C1 segment of cervical spinal cord (tissue), 14 donors: ENCODE measurements around the gene PCP2.

Source experiments
- DNase-seq, 14 donors: peaks; one replicate each; lab custom pipeline; 2025; lab: John Stamatoyannopoulos, UW

Gene PCP2

GRCh38 chr19:7633698-7634097 lies at the start of gene PCP2:
Gene PCP2 (minus strand): TSS chr19:7633719. CDS start chr19:7633457, 262 bp downstream.
- DNase-seq = no peak

DNA sequence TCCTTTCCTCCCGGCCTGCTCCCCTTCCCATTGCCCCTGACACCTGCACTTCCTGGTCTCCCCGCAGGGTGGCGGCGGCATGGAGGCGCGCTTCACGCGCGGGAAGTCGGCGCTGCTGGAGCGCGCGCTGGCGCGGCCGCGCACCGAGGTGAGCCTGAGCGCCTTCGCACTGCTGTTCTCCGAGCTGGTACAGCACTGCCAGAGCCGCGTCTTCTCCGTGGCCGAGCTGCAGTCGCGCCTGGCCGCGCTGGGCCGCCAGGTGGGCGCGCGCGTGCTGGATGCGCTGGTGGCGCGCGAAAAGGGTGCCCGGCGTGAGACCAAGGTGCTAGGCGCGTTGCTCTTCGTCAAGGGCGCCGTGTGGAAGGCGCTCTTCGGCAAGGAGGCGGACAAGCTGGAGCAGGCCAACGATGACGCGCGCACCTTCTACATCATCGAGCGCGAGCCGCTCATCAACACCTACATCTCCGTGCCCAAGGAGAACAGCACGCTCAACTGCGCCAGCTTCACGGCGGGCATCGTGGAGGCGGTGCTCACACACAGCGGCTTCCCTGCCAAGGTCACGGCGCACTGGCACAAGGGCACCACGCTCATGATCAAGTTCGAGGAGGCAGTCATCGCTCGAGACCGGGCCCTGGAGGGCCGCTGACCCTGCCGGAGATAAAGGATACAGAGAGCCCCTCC lies 48.8 kb upstream of the PCP2 start:
- peak in 1 of 14 donors; percentile 58 for DNase-seq

- peak in 12 of 14 donors; percentile 15 to 66 (median 37) for DNase-seq
These were observed 48.0 kb upstream of the PCP2 start for GRCh38 chr19:7681340-7682174.

- DNase-seq = peak; percentile 8 to 91 (median 72)
These were observed 47.3 kb upstream of the PCP2 start, which contains the start of gene TRAPPC5 for GRCh38 chr19:7680606-7681339. Gene TRAPPC5 (plus strand): TSS chr19:7680833. CDS start chr19:7682254, 1,421 bp downstream.

- DNase-seq = no peak
These were observed 46.5 kb upstream of the PCP2 start for GRCh38 chr19:7679771-7680605.

- peak in 3 of 14 donors; percentile 5 to 63 (median 5) for DNase-seq
These were observed 45.6 kb upstream of the PCP2 start for GRCh38 chr19:7678971-7679751.

- no peak for DNase-seq
These were observed 44.3 kb upstream of the PCP2 start for GRCh38 chr19:7677669-7678311.

- DNase-seq = no peak
These were observed 43.3 kb upstream of the PCP2 start, which contains the start of gene MCEMP1 for GRCh38 chr19:7676854-7677253. Gene MCEMP1 (plus strand): TSS chr19:7677090. CDS start chr19:7677121, 31 bp downstream.

DNA sequence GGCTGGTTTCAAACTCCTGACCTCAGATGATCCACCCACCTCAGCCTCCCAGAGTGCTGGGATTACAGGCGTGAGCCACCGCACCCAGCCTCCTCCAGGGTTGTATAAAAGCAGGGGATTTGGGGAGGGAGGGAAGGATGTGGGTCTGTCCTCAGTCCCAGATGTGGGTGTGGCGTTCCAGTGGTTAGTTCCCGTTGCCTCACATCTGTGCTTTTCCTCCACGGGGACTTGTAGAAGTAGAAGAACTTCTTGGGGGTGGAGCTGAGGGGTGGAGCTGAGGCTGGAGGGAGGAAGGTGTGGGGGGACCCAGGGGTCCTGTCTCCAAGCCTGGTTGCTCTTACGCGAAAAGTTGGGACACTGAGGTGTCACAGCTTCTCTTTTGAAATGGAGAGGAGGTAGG lies 42.9 kb upstream of the PCP2 start:
- DNase-seq = no peak

DNA sequence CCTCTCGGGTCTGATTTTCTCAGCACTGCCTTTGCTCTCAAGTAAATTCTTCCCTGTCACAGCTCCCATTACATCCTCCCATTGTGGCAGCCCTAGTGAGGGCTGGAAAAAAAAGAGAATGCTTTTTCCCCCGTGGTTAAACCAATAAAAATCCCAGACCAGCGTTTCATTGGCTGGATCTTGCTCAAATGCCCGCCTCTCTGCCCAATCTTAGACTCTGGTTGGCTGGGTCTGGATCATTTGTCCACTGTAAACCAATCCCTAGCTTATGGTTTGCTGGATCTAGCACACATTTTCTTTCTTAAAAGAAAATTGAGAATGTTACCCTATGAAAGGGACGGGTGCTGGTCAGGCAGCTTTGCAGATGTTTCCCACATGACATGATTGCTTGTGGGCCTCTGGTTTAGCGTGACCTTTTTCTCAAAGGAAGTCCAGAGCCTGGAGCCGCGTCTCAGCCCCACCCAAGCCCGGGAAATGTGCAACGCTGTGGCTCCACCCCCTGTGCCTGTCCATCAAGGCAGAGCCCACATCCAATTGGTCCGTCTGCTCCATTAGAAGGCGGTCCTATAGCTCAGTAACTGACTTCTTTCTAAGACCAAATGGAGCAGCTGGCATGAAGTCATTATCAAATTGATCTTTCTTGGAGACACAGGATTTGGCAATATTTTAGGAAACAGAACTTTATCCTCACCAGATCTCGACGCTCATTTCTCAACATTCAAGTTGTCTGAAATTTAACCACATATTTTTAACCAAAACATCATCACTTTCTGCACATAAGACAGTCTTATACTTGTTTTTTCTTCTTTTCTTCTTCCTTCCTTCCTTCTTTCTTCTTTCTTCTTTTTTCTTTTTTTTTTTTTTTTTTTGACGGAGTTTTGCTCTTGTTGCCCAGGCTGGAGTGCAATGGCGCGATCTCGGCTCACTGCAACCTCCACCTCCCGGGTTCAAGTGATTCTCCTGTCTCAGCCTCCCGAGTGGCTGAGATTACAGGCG lies 40.8 kb upstream of the PCP2 start:
- DNase-seq = peak in 2 of 14 donors; percentile 10 to 28

DNA sequence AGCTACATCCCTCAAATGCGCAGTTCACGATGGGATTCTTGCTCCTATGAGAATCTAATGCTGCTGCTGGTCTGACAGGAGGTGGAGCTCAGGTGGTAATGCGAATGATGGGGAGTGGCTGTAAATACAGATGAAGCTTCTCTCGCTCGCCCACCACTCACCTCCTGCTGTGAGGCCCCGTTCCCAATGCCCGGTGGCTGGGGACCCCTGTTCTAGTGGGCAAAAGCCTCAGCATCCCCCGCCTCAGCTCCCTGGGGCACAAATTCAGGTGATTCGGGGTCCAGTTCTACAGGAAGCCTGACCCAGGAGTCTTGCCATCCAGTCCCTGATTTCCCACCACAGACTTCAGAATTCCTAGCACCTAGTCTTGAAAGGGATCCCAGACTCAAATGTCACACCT lies 39.0 kb upstream of the PCP2 start:
- no peak for DNase-seq

DNA sequence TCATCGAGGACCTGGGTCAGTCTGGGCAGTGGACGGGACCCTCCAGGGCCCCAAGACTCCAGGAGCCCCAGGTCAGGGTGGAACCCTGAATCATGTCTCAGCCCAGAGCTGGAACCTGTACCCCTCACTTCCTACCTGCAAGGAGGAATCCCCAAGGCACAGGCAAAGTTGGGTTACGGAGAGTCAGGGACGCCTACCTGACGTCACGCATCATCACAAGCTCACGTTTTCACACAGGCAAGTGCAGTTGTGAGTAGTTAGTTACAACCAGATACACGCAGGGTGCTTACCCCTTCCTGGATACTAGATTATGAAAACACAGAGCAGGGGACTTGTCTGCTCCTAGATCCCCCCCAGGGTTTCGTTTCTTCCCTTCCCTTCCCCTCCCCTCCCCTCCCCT lies 37.3 kb upstream of the PCP2 start:
- DNase-seq = no peak

DNA sequence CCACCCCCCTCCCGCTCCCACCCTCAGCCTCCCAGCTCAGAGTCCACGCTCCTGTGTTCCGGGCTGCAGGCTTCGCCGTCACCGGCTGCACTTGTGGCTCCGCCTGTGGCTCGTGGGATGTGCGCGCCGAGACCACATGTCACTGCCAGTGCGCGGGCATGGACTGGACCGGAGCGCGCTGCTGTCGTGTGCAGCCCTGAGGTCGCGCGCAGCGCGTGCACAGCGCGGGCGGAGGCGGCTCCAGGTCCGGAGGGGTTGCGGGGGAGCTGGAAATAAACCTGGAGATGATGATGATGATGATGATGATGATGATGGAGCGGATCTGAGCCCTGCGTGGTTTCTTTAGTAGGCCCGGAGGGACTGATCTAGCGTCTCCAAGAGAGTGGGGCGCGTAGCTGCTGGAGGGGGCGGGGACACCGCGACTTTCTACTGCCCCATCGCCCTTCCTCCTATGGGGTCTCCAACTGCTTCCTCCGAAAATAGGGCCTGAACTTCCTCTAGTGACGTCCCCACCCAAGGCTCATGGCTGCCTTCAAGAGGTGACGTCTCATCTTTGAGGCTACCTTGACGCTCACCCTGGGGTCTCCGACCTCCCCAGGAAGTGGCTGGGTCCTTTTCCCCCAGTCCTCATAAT lies 36.7 kb upstream of the PCP2 start:
- no peak for DNase-seq

DNA sequence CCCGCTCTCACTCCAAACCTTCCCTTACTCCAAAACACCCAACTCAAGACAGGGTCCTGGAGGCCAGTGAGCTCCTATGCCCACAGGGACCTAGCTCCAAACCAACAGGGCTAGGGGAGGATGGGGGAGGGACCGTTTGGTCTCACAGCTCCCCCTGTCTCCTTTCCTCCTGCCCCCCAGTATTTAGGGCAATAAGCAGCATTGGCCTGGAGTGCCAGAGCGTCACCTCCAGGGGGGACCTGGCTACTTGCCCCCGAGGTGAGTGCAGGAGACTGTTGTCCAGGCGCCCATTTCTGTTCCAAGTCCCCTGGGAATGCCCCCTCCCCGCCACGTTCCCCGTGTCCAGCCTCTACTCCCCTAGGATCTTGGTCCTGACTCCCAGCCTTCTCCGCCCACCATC lies 36.1 kb upstream of the PCP2 start:
- DNase-seq = no peak

DNA sequence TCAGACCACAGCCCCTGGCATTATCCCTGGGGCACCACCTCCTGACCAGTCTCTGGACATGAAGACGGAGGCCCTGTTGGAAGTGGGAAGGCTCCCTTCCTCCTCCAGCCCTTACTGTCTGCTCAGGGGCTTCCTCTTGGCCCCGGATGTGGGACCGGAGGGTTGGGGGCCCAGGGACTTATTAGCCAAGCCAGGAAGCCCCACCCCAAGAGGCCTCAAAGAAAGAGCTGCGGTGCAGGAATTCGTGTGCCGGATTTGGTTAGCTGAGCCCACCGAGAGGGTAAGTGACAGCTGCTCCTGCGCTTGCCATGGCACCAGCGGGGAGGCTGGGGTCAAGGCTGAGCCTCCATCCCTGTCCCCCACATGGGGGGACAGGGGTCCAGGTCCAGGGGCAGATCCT lies 35.3 kb upstream of the PCP2 start, which contains the start of gene RETN:
TSS of gene RETN (plus strand) at position 208 of the 400 bp plus-strand sequence. CDS start 278 bp downstream, outside the sequence.
- DNase-seq = no peak

- DNase-seq = no peak
These were observed 31.6 kb upstream of the PCP2 start for GRCh38 chr19:7665076-7665475.

GRCh38 chr19:7663706-7664105 lies 30.2 kb upstream of the PCP2 start:
- DNase-seq = no peak

GRCh38 chr19:7662657-7663056 lies 29.1 kb upstream of the PCP2 start:
- DNase-seq = no peak
